GM12891 (cell line): ENCODE measurements around the gene LHFPL2.

Experiments used
- DNase-seq: peaks from one replicate; pipeline ENCODE4 v3.0.0; 2011; ENCODE audit warnings: low spot score; ENCODE audit not compliant: insufficient read length
- FAIRE-seq: peaks from 2 replicates; lab custom pipeline; 2011; peaks lifted over from hg19 to GRCh38; lab: Jason Lieb, UNC
- PAX5 ChIP-seq: IDR thresholded peaks from 2 replicates; pipeline ENCODE4 v1.6.1; 2011; ENCODE audit warnings: low read length, moderate library complexity, mild to moderate bottlenecking; ENCODE audit not compliant: insufficient read depth, severe bottlenecking
- POLR2A ChIP-seq: IDR thresholded peaks from 2 replicates; pipeline ENCODE4 v1.6.1; 2011; ENCODE audit warnings: low read depth, low read length, control low read depth
- POLR2AphosphoS5 ChIP-seq: IDR thresholded peaks from 2 replicates; pipeline ENCODE4 v1.6.1; 2011; ENCODE audit warnings: low read depth, low read length, control low read depth
- POU2F2 ChIP-seq: IDR thresholded peaks from 2 replicates; pipeline ENCODE4 v1.6.1; 2011; ENCODE audit warnings: low read depth, mild to moderate bottlenecking, control low read depth, low read length, moderate library complexity
- SPI1 ChIP-seq: IDR thresholded peaks from 2 replicates; pipeline ENCODE4 v1.6.1; 2011; ENCODE audit warnings: low read depth, low read length, control low read depth
- TAF1 ChIP-seq: IDR thresholded peaks from 2 replicates; pipeline ENCODE4 v1.6.1; 2011; ENCODE audit warnings: low read depth, low read length, control low read depth

LHFPL2 gene

DNA sequence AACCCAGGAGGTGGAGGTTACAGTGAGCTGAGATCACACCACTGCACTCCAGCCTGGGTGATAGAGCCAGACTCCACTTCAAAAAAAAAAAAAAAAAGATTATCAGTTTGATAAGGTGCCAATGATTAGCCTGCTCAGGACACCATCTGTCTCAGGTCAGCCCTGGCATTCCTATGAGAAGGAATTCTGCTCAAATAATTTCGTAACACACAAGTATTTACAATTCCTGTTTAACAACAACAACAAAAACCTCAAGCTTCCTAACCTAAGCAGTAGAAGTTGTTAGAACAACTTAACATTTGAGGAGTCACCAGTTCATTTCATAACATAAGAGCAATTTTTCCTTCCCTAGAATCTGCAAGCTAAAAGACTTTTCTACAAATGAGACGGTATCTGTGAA, 85.0 kb downstream of the LHFPL2 start:
- no peak for FAIRE-seq
- no peak for DNase-seq
- TF ChIP-seq POLR2A (no peak), TAF1 (no peak)

DNA sequence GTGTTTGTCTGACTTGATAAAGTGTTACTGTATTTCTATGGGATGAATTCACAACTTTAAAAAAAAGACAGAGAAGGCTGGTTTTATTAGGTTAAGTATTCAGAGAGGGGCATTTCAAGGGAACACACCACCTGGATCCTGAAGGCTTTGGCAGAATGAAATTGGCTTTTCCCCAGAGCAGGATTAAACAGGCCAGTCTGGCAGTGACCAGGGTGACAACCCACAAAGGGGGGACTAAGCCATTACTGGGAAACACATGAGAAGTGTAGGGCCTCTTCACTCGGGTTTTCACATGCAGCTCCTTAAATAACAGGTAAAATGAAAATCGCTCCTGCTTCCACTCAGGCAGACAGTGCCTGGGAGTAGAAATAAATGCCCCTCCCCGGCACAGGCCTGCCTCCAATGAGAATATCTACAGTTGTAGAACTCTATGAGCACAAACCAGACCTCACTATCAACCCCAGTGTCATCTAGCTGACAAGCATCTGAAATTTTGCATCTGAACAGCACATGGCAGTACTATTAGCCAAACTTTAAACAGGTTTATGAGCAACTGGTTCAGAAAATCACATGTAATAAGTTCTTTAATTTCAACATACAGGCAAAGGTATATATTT, 85.8 kb downstream of the LHFPL2 start:
- DNase-seq (no peak), FAIRE-seq (no peak)
- TF ChIP-seq TAF1: no peak
- no peak for TF ChIP-seq POU2F2
- TF ChIP-seq SPI1: no peak
- TF ChIP-seq PAX5: no peak
- no peak for TF ChIP-seq POLR2A
- TF ChIP-seq POLR2AphosphoS5: no peak

- TF ChIP-seq TAF1 (no peak), POLR2AphosphoS5 (no peak), POLR2A (no peak), POU2F2 (no peak), SPI1 (no peak), PAX5 (no peak)
- FAIRE-seq (no peak), DNase-seq (no peak)
These were observed 86.6 kb downstream of the LHFPL2 start for GRCh38 chr5:78562001-78562400.

GRCh38 chr5:78561261-78561660, 87.3 kb downstream of the LHFPL2 start:
- TF ChIP-seq SPI1 (no peak), POU2F2 (no peak), POLR2AphosphoS5 (no peak), PAX5 (no peak), TAF1 (no peak), POLR2A (no peak)
- FAIRE-seq: no peak
- no peak for DNase-seq

GRCh38 chr5:78560000-78560855, 88.3 kb downstream of the LHFPL2 start:
- FAIRE-seq (no peak), DNase-seq (no peak)
- TF ChIP-seq TAF1: no peak
- TF ChIP-seq SPI1: no peak
- TF ChIP-seq POU2F2: no peak
- no peak for TF ChIP-seq POLR2AphosphoS5
- no peak for TF ChIP-seq PAX5
- no peak for TF ChIP-seq POLR2A

DNA sequence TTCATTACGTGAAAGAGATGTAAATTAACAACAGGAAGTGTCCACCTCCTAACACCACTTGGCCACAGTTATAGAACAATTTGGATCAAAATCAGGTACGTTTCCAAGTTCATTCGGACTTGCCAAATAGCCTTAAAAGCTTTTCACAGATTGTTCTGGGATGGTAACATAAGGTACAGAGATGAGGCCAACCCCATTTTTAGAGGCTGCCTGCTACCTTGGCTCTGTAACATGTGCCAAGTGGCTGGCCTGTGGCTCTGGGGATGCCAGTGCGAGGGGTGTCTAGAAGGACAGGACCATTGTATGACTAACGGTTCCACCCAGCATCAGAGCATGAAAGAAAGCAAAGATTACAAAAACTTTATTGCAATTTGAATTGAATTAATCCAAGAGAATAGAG, 91.0 kb downstream of the LHFPL2 start:
- DNase-seq (no peak), FAIRE-seq (no peak)

GRCh38 chr5:78555870-78556269, 92.7 kb downstream of the LHFPL2 start:
- FAIRE-seq (no peak), DNase-seq (no peak)
- no peak for TF ChIP-seq PAX5
- no peak for TF ChIP-seq SPI1
- TF ChIP-seq POLR2A: no peak
- TF ChIP-seq POLR2AphosphoS5: no peak
- no peak for TF ChIP-seq POU2F2
- no peak for TF ChIP-seq TAF1

More for the DNA sequence above, 91.0 kb downstream of the LHFPL2 start:
- no peak for TF ChIP-seq POLR2A
- no peak for TF ChIP-seq POU2F2
- no peak for TF ChIP-seq SPI1
- no peak for TF ChIP-seq PAX5
- no peak for TF ChIP-seq TAF1
- TF ChIP-seq POLR2AphosphoS5: no peak

DNA sequence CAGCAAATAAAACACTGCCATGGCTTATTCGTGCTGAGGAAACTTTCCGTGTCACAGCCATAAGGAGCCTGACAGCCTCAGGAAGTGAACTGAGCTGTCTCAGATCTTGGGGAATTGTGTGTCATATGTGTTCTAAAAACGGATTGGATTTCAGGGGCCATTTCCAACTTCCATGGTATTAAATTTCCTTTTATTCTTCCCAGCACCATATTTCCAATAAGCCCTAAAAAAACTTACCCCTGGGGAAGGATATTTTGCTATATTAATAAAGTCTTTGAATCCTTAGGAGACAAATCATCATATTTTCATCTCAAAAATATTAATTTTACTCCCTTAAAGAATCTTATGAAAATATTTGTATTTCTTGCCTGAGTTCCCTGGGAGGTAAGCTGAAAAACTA, 93.9 kb downstream of the LHFPL2 start:
- FAIRE-seq (no peak), DNase-seq (no peak)
- TF ChIP-seq SPI1: no peak
- no peak for TF ChIP-seq POLR2AphosphoS5
- no peak for TF ChIP-seq PAX5
- TF ChIP-seq POU2F2: no peak
- TF ChIP-seq TAF1: no peak
- no peak for TF ChIP-seq POLR2A

- DNase-seq (no peak), FAIRE-seq (no peak)
- TF ChIP-seq SPI1 (no peak), POU2F2 (no peak), POLR2A (no peak), TAF1 (no peak)
These were observed 94.8 kb downstream of the LHFPL2 start for GRCh38 chr5:78553580-78554353.
